Activated CD4-positive, CD25-positive, alpha-beta regulatory T cell treated with anti-CD3 and anti-CD28 coated beads, Interleukin-2, amount 50 U/mL, for 24 hours (primary cell): Measurements from ENCODE around the gene ANKRA2.

Experiments used
- ATAC-seq, 2 donors: fragments of 150-1000 bp; cut with Tn5 transposase; one replicate each; pipeline ENCODE4 v1.10.0; 2021; ENCODE audit warnings: mild to moderate bottlenecking in 1 of 2, moderate library complexity in 1 of 2

ANKRA2 gene

GRCh38 chr5:73565139-73565968 lies at the start of gene ANKRA2, which contains the start of gene UTP15:
TSS of gene ANKRA2 (minus strand) at chr5:73565639. CDS start at chr5:73562881, 2,758 bp downstream.
TSS of gene UTP15 (plus strand) at chr5:73565743. CDS start at chr5:73567345, 1,602 bp downstream.
- peak; percentile 95 to 96 for ATAC-seq

- no peak for ATAC-seq
These were observed 49.6 kb upstream of the ANKRA2 start for GRCh38 chr5:73615085-73615484.

- no peak for ATAC-seq
These were observed 47.4 kb upstream of the ANKRA2 start for GRCh38 chr5:73612799-73613198.

- no peak for ATAC-seq
These were observed 41.8 kb upstream of the ANKRA2 start for GRCh38 chr5:73607228-73607627.

- no peak for ATAC-seq
These were observed 40.8 kb upstream of the ANKRA2 start for GRCh38 chr5:73606206-73606753.

- ATAC-seq, result no peak
These were observed 40.0 kb upstream of the ANKRA2 start for GRCh38 chr5:73605223-73606087.

GRCh38 chr5:73603998-73604397 lies 38.6 kb upstream of the ANKRA2 start:
- no peak for ATAC-seq

- ATAC-seq, result no peak
These were observed 33.9 kb upstream of the ANKRA2 start for GRCh38 chr5:73599380-73599779.

GRCh38 chr5:73596705-73597328 lies 31.4 kb upstream of the ANKRA2 start:
- ATAC-seq, result no peak

- ATAC-seq, result no peak
These were observed 27.1 kb upstream of the ANKRA2 start for GRCh38 chr5:73592551-73592950.

- ATAC-seq, result no peak
These were observed 26.5 kb upstream of the ANKRA2 start for GRCh38 chr5:73591698-73592501.

GRCh38 chr5:73591102-73591695 lies 25.8 kb upstream of the ANKRA2 start:
- peak in 1 of 2 donors; percentile 53 for ATAC-seq

- no peak for ATAC-seq
These were observed 22.5 kb upstream of the ANKRA2 start for GRCh38 chr5:73587923-73588322.

GRCh38 chr5:73582285-73583145 lies 17.1 kb upstream of the ANKRA2 start:
- no peak for ATAC-seq

- ATAC-seq, result no peak
These were observed 619 bp upstream of the ANKRA2 start for GRCh38 chr5:73565969-73566547.

- no peak for ATAC-seq
These were observed 764 bp downstream of the ANKRA2 start for GRCh38 chr5:73564675-73565074.

- ATAC-seq, result no peak
These were observed 1.4 kb downstream of the ANKRA2 start for GRCh38 chr5:73564018-73564417.

GRCh38 chr5:73558950-73559349 lies 6.5 kb downstream of the ANKRA2 start:
- no peak for ATAC-seq

GRCh38 chr5:73552642-73553041 lies 12.8 kb downstream of the ANKRA2 start:
- ATAC-seq, result no peak

- no peak for ATAC-seq
These were observed 15.4 kb downstream of the ANKRA2 start for GRCh38 chr5:73550016-73550415.
